Type B pancreatic cell (in vitro differentiated cells): ENCODE results near the gene CYBB. TPM values are rescaled to one million over a fixed set of nuclear protein-coding genes. Genes with fewer than 3 reads are reported as not detected.
"Not testable (repeated sequence)": the region's sequence is repeated elsewhere in the genome, so short reads cannot be mapped to it uniquely, and the experiment has no call there.

Source experiments
- DNase-seq: peaks from one replicate; pipeline ENCODE4 v3.0.0; 2021; ENCODE audit warnings: mixed read lengths; ENCODE audit not compliant: unreplicated experiment; ENCODE audit errors: extremely low spot score
- H3K27ac Mint-ChIP-seq: 2 replicates; pipeline ENCODE4 v1.8.0; 2021; ENCODE audit warnings: mild to moderate bottlenecking, mixed read lengths
- H3K27me3 Mint-ChIP-seq: 2 replicates; pipeline ENCODE4 v1.8.0; 2021; ENCODE audit warnings: mixed read lengths
- H3K36me3 Mint-ChIP-seq: 2 replicates; pipeline ENCODE4 v1.8.0; 2021; ENCODE audit warnings: mixed read lengths
- H3K4me1 Mint-ChIP-seq: one replicate; pipeline ENCODE4 v1.8.0; 2021; ENCODE audit warnings: mixed read lengths; ENCODE audit not compliant: unreplicated experiment
- H3K4me3 Mint-ChIP-seq: 2 replicates; pipeline ENCODE4 v1.8.0; 2021; ENCODE audit warnings: mild to moderate bottlenecking, mixed read lengths
- H3K9me3 Mint-ChIP-seq: 2 replicates; pipeline ENCODE4 v1.8.0; 2021; ENCODE audit warnings: mixed read lengths
- total RNA-seq: library from RNA; stranded (reverse); gene quantifications from 2 replicates; pipeline ENCODE4 v1.2.1, GENCODE V29; 2021; ENCODE audit warnings: low replicate concordance
- TF ChIP-seq, protein P1 (sequence below): fragments of 200-600 bp; sonication (generic); conservative IDR thresholded peaks from 2 replicates; pipeline ENCODE4 v1.5.0; 2021; ENCODE audit warnings: antibody characterized with exemption, mild to moderate bottlenecking

The CYBB gene
- total RNA-seq, 1 donor from 2014 or later, result 0.17 TPM

DNA sequence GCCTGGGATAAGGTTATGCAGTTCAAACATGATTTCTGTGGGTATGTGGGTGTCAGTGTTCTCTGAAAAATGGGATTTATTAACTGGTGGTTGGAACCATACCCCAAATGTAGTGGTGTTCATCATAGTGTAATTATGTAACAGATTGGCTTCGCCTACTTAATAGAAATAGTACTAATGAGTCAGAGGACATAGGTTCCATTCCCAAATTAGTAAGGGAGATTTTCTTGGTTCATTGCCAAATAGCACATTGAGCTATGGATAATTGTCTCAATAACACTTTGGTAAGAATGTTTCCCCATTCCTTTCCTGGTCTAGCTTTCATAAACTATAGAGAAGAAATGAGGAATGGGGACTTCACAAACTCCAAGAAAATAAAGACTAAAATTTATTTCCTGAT is 20.5 kb upstream of the CYBB start:
- H3K27me3 Mint-ChIP-seq, result no peaks in the 10 kb centered on the region
- H3K27ac Mint-ChIP-seq, result no peak overlapping the region
- H3K4me1 Mint-ChIP-seq, result no peaks in the 10 kb centered on the region
- no peaks in the 10 kb centered on the region for H3K9me3 Mint-ChIP-seq
- H3K36me3 Mint-ChIP-seq, result no peaks in the 10 kb centered on the region
- TF ChIP-seq, protein P1, sequence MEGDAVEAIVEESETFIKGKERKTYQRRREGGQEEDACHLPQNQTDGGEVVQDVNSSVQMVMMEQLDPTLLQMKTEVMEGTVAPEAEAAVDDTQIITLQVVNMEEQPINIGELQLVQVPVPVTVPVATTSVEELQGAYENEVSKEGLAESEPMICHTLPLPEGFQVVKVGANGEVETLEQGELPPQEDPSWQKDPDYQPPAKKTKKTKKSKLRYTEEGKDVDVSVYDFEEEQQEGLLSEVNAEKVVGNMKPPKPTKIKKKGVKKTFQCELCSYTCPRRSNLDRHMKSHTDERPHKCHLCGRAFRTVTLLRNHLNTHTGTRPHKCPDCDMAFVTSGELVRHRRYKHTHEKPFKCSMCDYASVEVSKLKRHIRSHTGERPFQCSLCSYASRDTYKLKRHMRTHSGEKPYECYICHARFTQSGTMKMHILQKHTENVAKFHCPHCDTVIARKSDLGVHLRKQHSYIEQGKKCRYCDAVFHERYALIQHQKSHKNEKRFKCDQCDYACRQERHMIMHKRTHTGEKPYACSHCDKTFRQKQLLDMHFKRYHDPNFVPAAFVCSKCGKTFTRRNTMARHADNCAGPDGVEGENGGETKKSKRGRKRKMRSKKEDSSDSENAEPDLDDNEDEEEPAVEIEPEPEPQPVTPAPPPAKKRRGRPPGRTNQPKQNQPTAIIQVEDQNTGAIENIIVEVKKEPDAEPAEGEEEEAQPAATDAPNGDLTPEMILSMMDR, result no peak
- no peak for DNase-seq
- H3K4me3 Mint-ChIP-seq, result no peak overlapping the region

DNA sequence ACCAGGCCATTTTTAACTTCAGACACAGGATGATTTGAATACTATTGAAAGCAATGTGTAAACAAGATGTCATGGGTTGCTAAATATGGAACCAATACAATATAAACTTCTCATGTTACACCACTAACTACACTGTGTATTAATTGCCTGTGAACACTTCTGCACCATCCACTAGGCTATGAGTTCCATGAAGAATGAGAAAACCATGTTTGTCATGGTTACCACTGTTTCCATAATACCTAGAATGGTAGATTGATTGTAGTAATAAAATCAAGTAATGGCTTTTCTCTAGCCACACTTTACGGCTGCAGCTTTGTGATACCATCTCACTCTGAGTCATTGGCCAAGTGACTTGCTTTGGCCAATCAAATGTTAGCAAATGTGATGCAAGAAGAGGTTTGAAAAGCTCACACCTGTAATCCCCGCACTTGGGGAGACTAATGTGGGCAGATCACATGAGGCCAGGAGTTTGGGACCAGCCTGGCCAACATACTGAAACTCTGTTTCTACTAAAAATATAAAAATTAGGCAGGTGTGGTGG is 19.9 kb upstream of the CYBB start:
- H3K27me3 Mint-ChIP-seq, result no peaks in the 10 kb centered on the region
- H3K36me3 Mint-ChIP-seq, result no peaks in the 10 kb centered on the region
- no peak overlapping the region for H3K27ac Mint-ChIP-seq
- no peaks in the 10 kb centered on the region for H3K4me1 Mint-ChIP-seq
- no peak for DNase-seq
- TF ChIP-seq, protein P1, result no peak
- no peaks in the 10 kb centered on the region for H3K9me3 Mint-ChIP-seq
- no peak overlapping the region for H3K4me3 Mint-ChIP-seq

DNA sequence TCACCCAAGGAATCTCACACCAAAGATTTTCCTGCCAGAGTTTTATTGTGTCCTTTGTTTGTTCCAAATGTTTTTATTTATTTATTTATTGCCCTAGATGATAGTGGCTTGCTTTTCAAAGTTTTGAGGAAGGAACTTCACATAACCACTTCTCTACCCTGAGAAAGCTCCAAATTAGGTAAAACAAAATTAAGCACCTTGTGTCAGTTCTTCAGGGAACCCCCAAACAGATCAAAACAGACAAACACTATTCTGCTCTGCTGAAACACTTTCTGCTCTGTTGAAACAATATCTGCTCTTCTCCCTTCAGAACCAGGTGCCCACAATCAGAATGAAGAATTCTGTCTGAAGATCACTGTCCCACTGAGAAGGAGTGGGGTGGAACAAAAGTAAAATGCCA is 16.5 kb upstream of the CYBB start:
- no peaks in the 10 kb centered on the region for H3K9me3 Mint-ChIP-seq
- H3K4me3 Mint-ChIP-seq, result no peak overlapping the region
- no peak for DNase-seq
- TF ChIP-seq, protein P1, result no peak
- no peaks in the 10 kb centered on the region for H3K36me3 Mint-ChIP-seq
- no peaks in the 10 kb centered on the region for H3K27me3 Mint-ChIP-seq
- H3K4me1 Mint-ChIP-seq, result no peaks in the 10 kb centered on the region
- H3K27ac Mint-ChIP-seq, result no peak overlapping the region

DNA sequence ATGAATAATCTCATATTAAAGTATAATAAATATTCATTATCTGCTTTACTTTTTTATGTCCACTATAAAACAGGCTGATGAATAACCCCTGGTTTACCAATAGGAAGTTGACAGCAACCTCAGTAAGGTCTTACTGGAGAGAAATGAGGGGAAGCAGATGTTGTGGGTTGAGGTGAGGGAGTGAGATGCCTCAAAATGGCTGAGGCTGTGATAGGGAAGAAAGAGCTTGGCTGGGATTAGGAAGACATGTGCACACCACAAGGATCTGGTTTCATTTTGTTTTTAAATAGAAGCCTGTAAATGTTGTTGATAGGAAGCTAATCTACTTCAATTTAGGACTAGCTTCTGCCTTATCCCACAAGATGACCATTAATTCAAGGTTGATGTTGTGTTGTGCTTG is 14.4 kb upstream of the CYBB start:
- no peak overlapping the region for H3K4me3 Mint-ChIP-seq
- TF ChIP-seq, protein P1, result no peak
- no peaks in the 10 kb centered on the region for H3K36me3 Mint-ChIP-seq
- H3K27ac Mint-ChIP-seq, result no peak overlapping the region
- no peaks in the 10 kb centered on the region for H3K4me1 Mint-ChIP-seq
- no peaks in the 10 kb centered on the region for H3K27me3 Mint-ChIP-seq
- DNase-seq, result no peak
- H3K9me3 Mint-ChIP-seq, result no peaks in the 10 kb centered on the region

DNA sequence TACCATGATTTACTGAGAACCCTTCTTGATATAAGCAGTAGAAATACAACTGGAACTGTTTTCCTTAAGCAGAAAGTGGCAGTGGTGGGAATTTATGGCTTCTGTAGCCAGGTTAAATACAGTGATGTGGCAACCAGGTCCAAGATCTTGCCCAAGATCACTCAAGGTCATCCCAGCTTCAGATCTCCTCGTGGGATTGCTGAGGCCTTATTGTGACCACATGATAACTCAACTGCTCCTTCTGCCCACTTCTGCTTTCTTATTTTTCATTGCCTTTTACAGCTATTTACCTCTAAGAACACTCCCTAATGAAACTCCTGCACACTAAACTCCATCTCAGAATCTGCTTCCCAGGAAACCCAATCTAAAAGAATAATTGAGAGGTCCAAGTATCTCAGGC is 12.4 kb upstream of the CYBB start:
- Mint-ChIP-seq H3K36me3 (no peaks in the 10 kb centered on the region), H3K27me3 (no peaks in the 10 kb centered on the region), H3K27ac (no peak overlapping the region), H3K4me1 (no peaks in the 10 kb centered on the region), H3K4me3 (no peak overlapping the region), H3K9me3 (no peaks in the 10 kb centered on the region)
- TF ChIP-seq, protein P1, result no peak
- DNase-seq, result no peak

DNA sequence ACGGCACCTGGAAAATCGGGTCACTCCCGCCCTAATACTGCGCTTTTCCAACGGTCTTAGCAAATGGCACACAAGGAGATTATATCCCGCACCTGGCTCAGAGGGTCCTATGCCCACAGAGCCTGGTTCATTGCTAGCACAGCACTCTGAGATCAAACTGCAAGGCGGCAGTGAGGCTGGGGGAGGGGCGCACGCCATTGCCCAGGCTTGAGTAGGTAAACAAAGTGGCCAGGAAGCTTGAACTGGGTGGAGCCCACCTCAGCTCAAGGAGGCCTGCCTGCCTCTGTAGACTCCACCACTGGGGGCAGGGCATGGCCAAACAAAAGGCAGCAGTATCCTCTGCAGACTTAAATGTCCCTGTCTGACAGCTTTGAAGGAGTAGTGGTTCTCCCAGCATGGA is 11.0 kb upstream of the CYBB start:
- not testable (repeated sequence) for H3K27ac Mint-ChIP-seq, H3K9me3 Mint-ChIP-seq

More for the DNA sequence above, 11.0 kb upstream of the CYBB start:
- DNase-seq, H3K27me3 Mint-ChIP-seq, H3K36me3 Mint-ChIP-seq, H3K4me1 Mint-ChIP-seq, H3K4me3 Mint-ChIP-seq: not testable (repeated sequence)
